ENCODE measurements around the gene MIS18A. TPM values are rescaled to one million over a fixed set of nuclear protein-coding genes. Genes with fewer than 3 reads are reported as not detected.

MIS18A gene
- total RNA-seq, result 10 to 100 TPM; 22.4 to 26.2 TPM

- Mint-ChIP-seq H3K9me3 (no peaks in the 10 kb centered on the region), H3K27ac (peak within 1 kb of the TSS; percentile 97), H3K27me3 (ENCODE audit: low read depth) (no peaks in the 10 kb centered on the region), H3K4me1 (ENCODE audit: low read depth) (peaks cover 37% of the 10 kb centered on the region), H3K36me3 (ENCODE audit: insufficient read depth in 2 of 2) (peaks cover 9 to 10% of the 10 kb centered on the region in 2 donors), H3K4me3 (peak within 1 kb of the TSS; percentile 97 to 98)
- peak; percentile 92 for ATAC-seq (replicated peaks in 1 of 2)
- peak; percentile 97 to 99 for DNase-seq
Measured at GRCh38 chr21:32278518-32279376, at the start of gene MIS18A. MIS18A (minus strand) TSS chr21:32279049; CDS start chr21:32279014, 35 bp downstream.

GRCh38 chr21:32328595-32328994, 49.7 kb upstream of the MIS18A start:
- no peak for DNase-seq
- H3K9me3 Mint-ChIP-seq, result no peaks in the 10 kb centered on the region
- H3K4me1 Mint-ChIP-seq (ENCODE audit: low read depth), result peaks cover 7% of the 10 kb centered on the region
- H3K27me3 Mint-ChIP-seq (ENCODE audit: low read depth), result no peaks in the 10 kb centered on the region
- peaks cover 11 to 49% of the 10 kb centered on the region in 2 donors for H3K36me3 Mint-ChIP-seq (ENCODE audit: insufficient read depth in 2 of 2)
- H3K27ac Mint-ChIP-seq, result no peak overlapping the region
- no peak overlapping the region for H3K4me3 Mint-ChIP-seq
- ATAC-seq (replicated peaks in 1 of 2), result no peak

GRCh38 chr21:32325706-32326105, 46.9 kb upstream of the MIS18A start:
- ATAC-seq (replicated peaks in 1 of 2) (no peak), DNase-seq (no peak)
- no peak overlapping the region for H3K4me3 Mint-ChIP-seq
- no peaks in the 10 kb centered on the region for H3K27me3 Mint-ChIP-seq (ENCODE audit: low read depth)
- peaks cover 11 to 44% of the 10 kb centered on the region in 2 donors for H3K36me3 Mint-ChIP-seq (ENCODE audit: insufficient read depth in 2 of 2)
- no peak overlapping the region for H3K27ac Mint-ChIP-seq
- peaks cover 7% of the 10 kb centered on the region for H3K4me1 Mint-ChIP-seq (ENCODE audit: low read depth)
- no peaks in the 10 kb centered on the region for H3K9me3 Mint-ChIP-seq

GRCh38 chr21:32322676-32323075, 43.8 kb upstream of the MIS18A start:
- ATAC-seq (replicated peaks in 1 of 2), result no peak
- H3K4me1 Mint-ChIP-seq (ENCODE audit: low read depth), result peaks cover 7% of the 10 kb centered on the region
- peaks cover 11 to 35% of the 10 kb centered on the region in 2 donors for H3K36me3 Mint-ChIP-seq (ENCODE audit: insufficient read depth in 2 of 2)
- no peaks in the 10 kb centered on the region for H3K27me3 Mint-ChIP-seq (ENCODE audit: low read depth)
- H3K9me3 Mint-ChIP-seq, result no peaks in the 10 kb centered on the region
- DNase-seq, result no peak
- no peak overlapping the region for H3K4me3 Mint-ChIP-seq
- H3K27ac Mint-ChIP-seq, result no peak overlapping the region

- Mint-ChIP-seq H3K36me3 (ENCODE audit: insufficient read depth in 2 of 2) (peaks cover 11 to 31% of the 10 kb centered on the region in 2 donors), H3K27ac (no peak overlapping the region), H3K9me3 (no peaks in the 10 kb centered on the region), H3K4me1 (ENCODE audit: low read depth) (peaks cover 7% of the 10 kb centered on the region), H3K4me3 (no peak overlapping the region), H3K27me3 (ENCODE audit: low read depth) (no peaks in the 10 kb centered on the region)
- no peak for DNase-seq
- no peak for ATAC-seq (replicated peaks in 1 of 2)
Measured at GRCh38 chr21:32322103-32322502, 43.3 kb upstream of the MIS18A start.

- DNase-seq (no peak), ATAC-seq (replicated peaks in 1 of 2) (no peak)
- H3K9me3 Mint-ChIP-seq, result no peaks in the 10 kb centered on the region
- H3K36me3 Mint-ChIP-seq (ENCODE audit: insufficient read depth in 2 of 2), result peaks cover 8 to 26% of the 10 kb centered on the region in 2 donors
- H3K4me1 Mint-ChIP-seq (ENCODE audit: low read depth), result peaks cover 4% of the 10 kb centered on the region
- H3K27ac Mint-ChIP-seq, result no peak overlapping the region
- H3K27me3 Mint-ChIP-seq (ENCODE audit: low read depth), result no peaks in the 10 kb centered on the region
- no peak overlapping the region for H3K4me3 Mint-ChIP-seq
Measured at GRCh38 chr21:32321480-32321879, 42.6 kb upstream of the MIS18A start.

GRCh38 chr21:32320726-32321125, 41.9 kb upstream of the MIS18A start:
- H3K36me3 Mint-ChIP-seq (ENCODE audit: insufficient read depth in 2 of 2), result peaks cover 8 to 20% of the 10 kb centered on the region in 2 donors
- no peak overlapping the region for H3K4me3 Mint-ChIP-seq
- DNase-seq (no peak), ATAC-seq (replicated peaks in 1 of 2) (no peak)
- H3K27ac Mint-ChIP-seq, result no peak overlapping the region
- H3K27me3 Mint-ChIP-seq (ENCODE audit: low read depth), result no peaks in the 10 kb centered on the region
- H3K4me1 Mint-ChIP-seq (ENCODE audit: low read depth), result no peaks in the 10 kb centered on the region
- no peaks in the 10 kb centered on the region for H3K9me3 Mint-ChIP-seq

- ATAC-seq (replicated peaks in 1 of 2), result no peak
- DNase-seq, result no peak
- Mint-ChIP-seq H3K9me3 (no peaks in the 10 kb centered on the region), H3K27me3 (ENCODE audit: low read depth) (no peaks in the 10 kb centered on the region), H3K36me3 (ENCODE audit: insufficient read depth in 2 of 2) (peaks cover 4 to 14% of the 10 kb centered on the region in 2 donors), H3K4me3 (no peak overlapping the region), H3K27ac (peak overlapping the region; percentile 54), H3K4me1 (ENCODE audit: low read depth) (no peaks in the 10 kb centered on the region)
Measured at GRCh38 chr21:32320059-32320458, 41.2 kb upstream of the MIS18A start.

GRCh38 chr21:32319012-32319411, 40.2 kb upstream of the MIS18A start:
- no peaks in the 10 kb centered on the region for H3K9me3 Mint-ChIP-seq
- H3K27me3 Mint-ChIP-seq (ENCODE audit: low read depth), result no peaks in the 10 kb centered on the region
- H3K4me1 Mint-ChIP-seq (ENCODE audit: low read depth), result no peaks in the 10 kb centered on the region
- DNase-seq, result no peak
- no peak for ATAC-seq (replicated peaks in 1 of 2)
- no peak overlapping the region for H3K4me3 Mint-ChIP-seq
- H3K27ac Mint-ChIP-seq, result no peak overlapping the region
- peaks cover 4 to 6% of the 10 kb centered on the region in 2 donors for H3K36me3 Mint-ChIP-seq (ENCODE audit: insufficient read depth in 2 of 2)

GRCh38 chr21:32317726-32318125, 38.9 kb upstream of the MIS18A start:
- Mint-ChIP-seq H3K27me3 (ENCODE audit: low read depth) (no peaks in the 10 kb centered on the region), H3K36me3 (ENCODE audit: insufficient read depth in 2 of 2) (peaks cover 1 to 6% of the 10 kb centered on the region in 2 donors), H3K4me3 (no peak overlapping the region), H3K9me3 (no peaks in the 10 kb centered on the region), H3K27ac (no peak overlapping the region), H3K4me1 (ENCODE audit: low read depth) (no peaks in the 10 kb centered on the region)
- DNase-seq, result no peak
- ATAC-seq (replicated peaks in 1 of 2), result no peak

- Mint-ChIP-seq H3K4me3 (no peak overlapping the region), H3K4me1 (ENCODE audit: low read depth) (peaks cover 3% of the 10 kb centered on the region), H3K27ac (no peak overlapping the region), H3K36me3 (ENCODE audit: insufficient read depth in 2 of 2) (peaks cover 6% of the 10 kb centered on the region in 2 donors), H3K27me3 (ENCODE audit: low read depth) (no peaks in the 10 kb centered on the region), H3K9me3 (no peaks in the 10 kb centered on the region)
- no peak for DNase-seq
- ATAC-seq (replicated peaks in 1 of 2), result no peak
Measured at GRCh38 chr21:32316361-32317215, 37.7 kb upstream of the MIS18A start.

- no peaks in the 10 kb centered on the region for H3K9me3 Mint-ChIP-seq
- DNase-seq, result no peak
Measured at GRCh38 chr21:32315511-32316281, 36.8 kb upstream of the MIS18A start.

More at GRCh38 chr21:32315511-32316281, 36.8 kb upstream of the MIS18A start:
- Mint-ChIP-seq H3K4me1 (ENCODE audit: low read depth) (peaks cover 10% of the 10 kb centered on the region), H3K27me3 (ENCODE audit: low read depth) (no peaks in the 10 kb centered on the region), H3K27ac (no peak overlapping the region), H3K4me3 (no peak overlapping the region), H3K36me3 (ENCODE audit: insufficient read depth in 2 of 2) (peaks cover 6% of the 10 kb centered on the region in 2 donors)
- ATAC-seq (replicated peaks in 1 of 2), result no peak
